ENCODE measurements around the gene C3orf18.

Gene C3orf18

DNA sequence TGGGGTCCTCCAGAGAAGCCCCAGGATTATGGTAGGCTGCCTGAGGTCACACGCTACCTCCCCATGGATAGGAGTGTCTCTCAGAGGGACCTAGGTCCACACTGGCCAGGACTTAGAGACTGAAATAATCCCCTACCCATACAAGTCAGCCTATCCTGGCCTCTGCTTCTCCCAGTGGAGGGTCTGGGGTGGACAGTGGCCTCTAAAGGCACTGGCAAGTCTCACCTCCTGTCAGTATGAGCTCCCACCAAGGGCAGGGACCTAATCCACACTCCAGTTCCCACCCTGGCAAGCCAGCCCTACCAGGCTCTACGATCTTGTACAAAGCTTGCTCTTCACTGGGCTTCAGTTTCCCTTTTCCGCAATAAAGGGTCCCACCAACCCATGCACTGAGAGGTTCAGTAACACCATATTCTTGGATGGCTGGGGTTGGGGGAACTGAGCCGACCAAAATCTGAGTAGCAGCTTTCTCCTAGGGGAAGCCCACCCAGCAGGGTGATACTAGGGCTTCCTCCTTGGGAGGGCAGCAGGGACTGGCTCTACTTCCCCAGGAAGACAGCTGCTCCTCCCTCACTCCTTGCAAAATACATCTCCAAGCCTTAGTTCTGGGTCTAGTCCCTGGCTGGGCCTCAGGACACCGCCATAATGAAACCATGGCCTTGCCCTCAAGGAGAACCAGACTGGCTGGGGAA, 41.7 kb upstream of the C3orf18 start:
- H3K27ac ChIP-seq: no peak overlapping the region
- TF ChIP-seq, protein P1, sequence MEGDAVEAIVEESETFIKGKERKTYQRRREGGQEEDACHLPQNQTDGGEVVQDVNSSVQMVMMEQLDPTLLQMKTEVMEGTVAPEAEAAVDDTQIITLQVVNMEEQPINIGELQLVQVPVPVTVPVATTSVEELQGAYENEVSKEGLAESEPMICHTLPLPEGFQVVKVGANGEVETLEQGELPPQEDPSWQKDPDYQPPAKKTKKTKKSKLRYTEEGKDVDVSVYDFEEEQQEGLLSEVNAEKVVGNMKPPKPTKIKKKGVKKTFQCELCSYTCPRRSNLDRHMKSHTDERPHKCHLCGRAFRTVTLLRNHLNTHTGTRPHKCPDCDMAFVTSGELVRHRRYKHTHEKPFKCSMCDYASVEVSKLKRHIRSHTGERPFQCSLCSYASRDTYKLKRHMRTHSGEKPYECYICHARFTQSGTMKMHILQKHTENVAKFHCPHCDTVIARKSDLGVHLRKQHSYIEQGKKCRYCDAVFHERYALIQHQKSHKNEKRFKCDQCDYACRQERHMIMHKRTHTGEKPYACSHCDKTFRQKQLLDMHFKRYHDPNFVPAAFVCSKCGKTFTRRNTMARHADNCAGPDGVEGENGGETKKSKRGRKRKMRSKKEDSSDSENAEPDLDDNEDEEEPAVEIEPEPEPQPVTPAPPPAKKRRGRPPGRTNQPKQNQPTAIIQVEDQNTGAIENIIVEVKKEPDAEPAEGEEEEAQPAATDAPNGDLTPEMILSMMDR (IDR thresholded peaks at IDR 0.05; ENCODE audit: low read depth, low read length): no peak
- H3K36me3 ChIP-seq: peaks cover 28% of the 10 kb centered on the region
- H3K27me3 ChIP-seq (ENCODE audit: insufficient read depth, low read depth, severe bottlenecking): no peaks in the 10 kb centered on the region
- H3K9me3 ChIP-seq (ENCODE audit: severe bottlenecking): no peaks in the 10 kb centered on the region
- H3K4me3 ChIP-seq (ENCODE audit: low read depth, low read length): no peak overlapping the region
- no peak for DNase-seq

DNA sequence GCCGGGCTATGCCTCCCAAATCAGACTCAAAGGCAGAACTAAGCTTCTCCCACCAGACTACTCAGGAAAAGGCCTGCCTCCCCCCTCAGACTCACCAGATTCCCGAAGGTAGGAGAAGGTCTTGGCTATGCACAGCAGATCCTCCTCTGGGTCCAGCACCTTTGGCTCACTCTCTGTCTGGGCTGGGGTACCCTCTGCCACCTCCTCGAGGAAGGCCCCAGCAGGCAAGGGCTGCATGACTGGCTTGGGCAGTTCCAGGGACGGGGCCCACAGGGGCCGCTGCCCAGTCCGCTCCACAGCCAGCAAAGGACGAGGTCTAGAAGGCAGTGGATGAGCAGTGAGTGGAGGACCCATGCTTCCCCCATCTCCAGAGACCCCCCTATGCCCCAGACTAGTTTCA, 40.7 kb upstream of the C3orf18 start:
- TF ChIP-seq, protein P1 (IDR thresholded peaks at IDR 0.05; ENCODE audit: low read depth, low read length): no peak
- no peaks in the 10 kb centered on the region for H3K9me3 ChIP-seq (ENCODE audit: severe bottlenecking)
- no peaks in the 10 kb centered on the region for H3K27me3 ChIP-seq (ENCODE audit: insufficient read depth, low read depth, severe bottlenecking)
- no peak for DNase-seq
- no peak overlapping the region for H3K27ac ChIP-seq
- H3K36me3 ChIP-seq: peaks cover 28% of the 10 kb centered on the region
- H3K4me3 ChIP-seq (ENCODE audit: low read depth, low read length): no peak overlapping the region

DNA sequence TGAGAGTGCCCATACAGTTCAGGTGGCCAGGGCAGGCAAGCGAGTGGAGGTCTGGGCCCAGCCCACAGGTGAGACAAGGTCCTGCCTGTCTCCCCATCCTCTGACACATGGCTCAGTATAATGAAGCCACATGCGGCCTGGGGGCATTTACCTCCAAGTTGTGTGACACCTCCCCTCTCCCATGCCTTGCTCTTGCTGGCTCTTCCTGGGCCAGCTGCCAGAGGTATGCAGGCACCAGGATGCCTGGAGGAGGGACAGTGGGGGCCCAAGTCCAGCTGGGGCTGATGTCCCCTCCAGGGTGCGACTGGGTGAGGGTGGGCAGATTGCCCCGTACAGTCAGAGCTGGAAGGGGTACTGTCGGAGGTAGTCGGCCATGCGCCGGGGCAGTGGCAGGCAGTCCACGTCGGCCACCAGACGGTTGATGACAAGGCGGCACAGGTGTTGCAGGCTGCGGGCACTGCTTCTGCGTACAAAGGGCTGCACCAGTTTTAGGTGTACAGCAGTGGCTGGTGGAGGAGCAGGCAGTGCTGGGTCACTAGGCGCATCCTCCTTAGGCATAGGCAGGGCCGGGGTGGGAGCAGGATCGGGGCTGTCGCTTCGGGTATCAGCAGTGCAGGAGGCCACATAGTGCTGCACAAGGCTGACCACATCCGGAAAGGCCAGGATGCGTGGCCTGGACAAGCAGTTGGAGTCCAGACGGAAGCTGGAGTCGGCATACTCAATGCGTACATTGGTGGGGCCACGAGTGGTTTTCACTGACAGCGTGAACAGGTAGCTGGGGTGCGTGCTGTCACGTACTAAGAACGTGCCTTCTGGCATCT, 39.9 kb upstream of the C3orf18 start:
- Histone ChIP-seq H3K4me3 (ENCODE audit: low read depth, low read length) (no peak overlapping the region), H3K27ac (no peak overlapping the region), H3K36me3 (peaks cover 28% of the 10 kb centered on the region), H3K9me3 (ENCODE audit: severe bottlenecking) (no peaks in the 10 kb centered on the region), H3K27me3 (ENCODE audit: insufficient read depth, low read depth, severe bottlenecking) (no peaks in the 10 kb centered on the region)
- DNase-seq: no peak
- TF ChIP-seq, protein P1 (IDR thresholded peaks at IDR 0.05; ENCODE audit: low read depth, low read length): no peak

DNA sequence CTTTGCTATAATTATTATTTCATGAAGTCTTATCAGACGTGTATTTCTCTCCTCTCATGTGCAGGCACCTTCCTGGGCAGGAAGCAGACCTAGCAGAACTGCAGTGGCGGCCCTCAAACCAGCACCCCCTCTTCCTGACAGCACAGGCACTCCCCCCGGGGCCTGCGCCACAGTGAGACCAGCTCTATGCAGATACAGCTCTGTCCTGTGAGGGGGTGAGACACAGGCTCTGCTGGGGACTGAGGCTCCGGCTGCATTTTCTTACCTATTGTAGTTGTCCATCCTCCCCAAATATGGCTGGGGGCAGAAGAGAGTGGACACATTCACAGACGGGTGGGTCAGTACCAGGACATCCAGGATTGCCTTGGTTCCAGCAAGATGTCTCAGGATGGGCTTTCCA, 39.0 kb upstream of the C3orf18 start:
- TF ChIP-seq, protein P1 (IDR thresholded peaks at IDR 0.05; ENCODE audit: low read depth, low read length): no peak
- Histone ChIP-seq H3K9me3 (ENCODE audit: severe bottlenecking) (no peaks in the 10 kb centered on the region), H3K27me3 (ENCODE audit: insufficient read depth, low read depth, severe bottlenecking) (no peaks in the 10 kb centered on the region), H3K27ac (no peak overlapping the region), H3K4me3 (ENCODE audit: low read depth, low read length) (no peak overlapping the region), H3K36me3 (peaks cover 28% of the 10 kb centered on the region)
- no peak for DNase-seq

DNA sequence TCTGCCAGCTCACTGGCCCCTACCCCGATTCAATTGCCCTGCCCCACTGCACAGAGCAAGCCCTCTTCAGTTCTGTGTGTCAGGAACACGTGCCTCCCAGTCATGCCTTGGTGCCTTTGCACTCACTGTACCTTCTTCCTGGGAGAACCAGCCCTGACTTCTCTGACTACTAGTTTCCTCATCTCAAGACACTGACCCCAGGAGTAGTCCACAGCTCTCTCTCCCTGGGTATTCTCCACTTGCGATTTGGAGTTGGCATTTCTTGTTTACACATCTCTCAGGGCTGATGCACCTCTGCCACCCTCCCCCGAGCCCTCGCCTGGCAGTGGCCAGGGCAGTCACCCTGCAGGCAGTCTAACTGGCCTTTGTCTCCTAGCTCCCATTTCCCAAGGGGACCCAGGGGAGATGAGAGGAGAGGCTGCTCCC, 38.4 kb upstream of the C3orf18 start:
- no peaks in the 10 kb centered on the region for H3K9me3 ChIP-seq (ENCODE audit: severe bottlenecking)
- H3K4me3 ChIP-seq (ENCODE audit: low read depth, low read length): no peak overlapping the region
- H3K27me3 ChIP-seq (ENCODE audit: insufficient read depth, low read depth, severe bottlenecking): no peaks in the 10 kb centered on the region
- peaks cover 28% of the 10 kb centered on the region for H3K36me3 ChIP-seq
- DNase-seq: no peak
- TF ChIP-seq, protein P1 (IDR thresholded peaks at IDR 0.05; ENCODE audit: low read depth, low read length): no peak
- no peak overlapping the region; the same call in 1 of the 2 replicates for H3K27ac ChIP-seq
